Choroid plexus epithelial cell (primary cell): ENCODE results near the gene ENTPD2.
"Not testable (repeated sequence)": the region's sequence is repeated elsewhere in the genome, so short reads cannot be mapped to it uniquely, and the experiment has no call there.

Experiments used
- DNase-seq: peaks from one replicate; pipeline ENCODE4 v3.0.0-alpha.2; 2010; ENCODE audit warnings: low read depth
- H3K4me3 ChIP-seq: 2 replicates; pipeline ENCODE4 v1.5.1; 2011; ENCODE audit warnings: low read depth, mild to moderate bottlenecking, control low read depth, low read length, moderate library complexity
- CTCF ChIP-seq: conservative IDR thresholded peaks from 2 replicates; pipeline ENCODE4 v1.5.1; 2011; ENCODE audit warnings: low read depth, mild to moderate bottlenecking, control low read depth, inconsistent platforms, low read length, moderate library complexity

The ENTPD2 gene

GRCh38 chr9:137007108-137007815 is 46.6 kb downstream of the ENTPD2 start:
- DNase-seq: peak; percentile 58
- no peak overlapping the region for H3K4me3 ChIP-seq
- TF ChIP-seq CTCF: no peak

- no peak for TF ChIP-seq CTCF
- DNase-seq: peak; percentile 39
- H3K4me3 ChIP-seq: no peak overlapping the region
These were observed 47.5 kb downstream of the ENTPD2 start for GRCh38 chr9:137006116-137007003.

DNA sequence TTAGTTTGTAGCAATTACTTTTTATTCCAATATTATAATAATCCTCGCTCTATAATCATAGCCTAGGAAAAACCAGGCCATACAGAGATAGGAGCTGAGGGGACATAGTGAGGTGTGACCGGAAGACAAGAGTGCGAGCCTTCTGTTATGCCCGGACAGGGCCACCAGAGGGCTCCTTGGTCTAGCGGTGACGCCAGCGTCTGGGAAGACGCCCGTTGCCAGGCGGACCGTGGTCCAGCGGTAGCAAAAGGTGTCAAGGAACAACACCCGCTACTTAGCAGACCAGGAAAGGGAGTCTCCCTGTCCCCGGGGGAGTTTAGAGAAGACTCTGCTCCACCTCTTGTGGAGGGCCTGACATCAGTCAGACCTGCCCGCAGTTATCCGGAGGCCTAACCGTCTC is 49.6 kb downstream of the ENTPD2 start:
- not testable (repeated sequence) for DNase-seq

GRCh38 chr9:137002646-137003041 is 51.2 kb downstream of the ENTPD2 start:
- no peak overlapping the region for H3K4me3 ChIP-seq
- DNase-seq: no peak
- TF ChIP-seq CTCF: no peak

More for the DNA sequence above, 49.6 kb downstream of the ENTPD2 start:
- peak; percentile 40 for TF ChIP-seq CTCF
- not testable (repeated sequence) for H3K4me3 ChIP-seq

GRCh38 chr9:137001857-137002645 is 51.8 kb downstream of the ENTPD2 start:
- no peak for TF ChIP-seq CTCF
- no peak for DNase-seq
- no peak overlapping the region for H3K4me3 ChIP-seq

- no peak for TF ChIP-seq CTCF
- peak; percentile 95 for DNase-seq
These were observed 53.5 kb downstream of the ENTPD2 start for GRCh38 chr9:137000177-137000930.

More at GRCh38 chr9:137000177-137000930, 53.5 kb downstream of the ENTPD2 start:
- H3K4me3 ChIP-seq: no peak overlapping the region
